A673 (cell line): Measurements from ENCODE around the gene KDM3B. TPM values are rescaled to one million over a fixed set of nuclear protein-coding genes. Genes with fewer than 3 reads are reported as not detected.

Experiments used
- BruUV-seq: library from RNA; stranded (reverse); fragments of 400-500 nt; replicated peaks from 2 replicates; lab custom pipeline; 2021; lab: Mats Ljungman, UMichigan
- CTCF ChIA-PET: fragments of 300-600 bp; sonication (Branson Sonifier 250); formaldehyde crosslinking; loops from one replicate; lab custom pipeline; 2022; ENCODE audit warnings: antibody characterized with exemption; lab: Charles Lee
- POLR2A ChIA-PET: fragments of 300-600 bp; sonication (Branson Sonifier 250); formaldehyde crosslinking; loops from one replicate; lab custom pipeline; 2022; ENCODE audit warnings: antibody characterized with exemption; ENCODE audit not compliant: low non-redundant PET; lab: Charles Lee
- DNase-seq: peaks from one replicate; pipeline ENCODE4 v3.0.0-alpha.2; 2015; ENCODE audit warnings: low spot score
- H3K27ac ChIP-seq: fragments of 200-600 bp; sonication (generic); 2 replicates; pipeline ENCODE4 v1.5.1; 2016; ENCODE audit warnings: mixed run types, low read depth, mild to moderate bottlenecking, mixed read lengths, antibody characterized with exemption, low read length; ENCODE audit not compliant: poor library complexity, severe bottlenecking
- H3K27me3 ChIP-seq: fragments of 200-600 bp; sonication (generic); replicated peaks from 2 replicates; pipeline ENCODE4 v1.6.1; 2017; ENCODE audit warnings: mixed run types, low read depth, mild to moderate bottlenecking, mixed read lengths, antibody characterized with exemption, low read length; ENCODE audit not compliant: insufficient read depth, poor library complexity
- H3K36me3 ChIP-seq: fragments of 200-600 bp; sonication (generic); 2 replicates; pipeline ENCODE4 v1.6.1; 2016; ENCODE audit warnings: mixed run types, mild to moderate bottlenecking, mixed read lengths, antibody characterized with exemption, low read length; ENCODE audit not compliant: insufficient read depth, poor library complexity, severe bottlenecking
- H3K4me1 ChIP-seq: fragments of 200-600 bp; sonication (generic); 2 replicates; pipeline ENCODE4 v1.6.1; 2017; ENCODE audit warnings: mixed run types, mild to moderate bottlenecking, mixed read lengths, antibody characterized with exemption, low read length; ENCODE audit not compliant: insufficient read depth, poor library complexity, severe bottlenecking
- H3K4me3 ChIP-seq: fragments of 200-600 bp; sonication (generic); 2 replicates; pipeline ENCODE4 v1.5.1; 2016; ENCODE audit warnings: low read depth, mixed run types, mild to moderate bottlenecking, mixed read lengths, low read length; ENCODE audit not compliant: poor library complexity, severe bottlenecking
- H3K9me3 ChIP-seq: fragments of 200-600 bp; sonication (generic); 2 replicates; pipeline ENCODE4 v1.6.1; 2016; ENCODE audit warnings: mixed run types, low read depth, mild to moderate bottlenecking, mixed read lengths, antibody characterized with exemption, low read length; ENCODE audit not compliant: poor library complexity, severe bottlenecking
- CTCF ChIP-seq: fragments of 300-800, 200-600 bp; sonication (generic); conservative IDR thresholded peaks from 2 replicates; pipeline ENCODE4 v1.5.1; 2017; ENCODE audit warnings: low read depth, mild to moderate bottlenecking, antibody characterized with exemption, low read length, moderate library complexity, mixed read lengths
- EZH2 ChIP-seq: fragments of 200-600 bp; sonication (generic); IDR thresholded peaks from 2 replicates; pipeline ENCODE4 v1.6.1; 2017; ENCODE audit warnings: borderline replicate concordance, low read depth, mild to moderate bottlenecking, mixed read lengths, antibody characterized with exemption, low read length; ENCODE audit not compliant: poor library complexity, severe bottlenecking
- intact Hi-C: fragments of 100-400 bp; cut with micrococcal nuclease; formaldehyde crosslinking; loops from one replicate; pipeline ENCODE4 v1.10.0; 2022; ENCODE audit not compliant: unreplicated experiment
- total RNA-seq: library from RNA; stranded (reverse); gene quantifications from 2 replicates; pipeline ENCODE4 v1.2.3, GENCODE V29; 2021

The KDM3B gene
- total RNA-seq, 1 experiment from 2014 or later = 62.1 TPM

GRCh38 chr5:138352722-138353559, 456 bp downstream of the KDM3B start:
- Histone ChIP-seq H3K27me3 (no peaks in the 10 kb centered on the region), H3K9me3 (peaks cover 7% of the 10 kb centered on the region), H3K4me1 (peaks cover 14% of the 10 kb centered on the region), H3K4me3 (peak overlapping the region; percentile 73), H3K36me3 (peaks cover 7% of the 10 kb centered on the region), H3K27ac (peak overlapping the region; percentile 89)
- ChIA-PET POLR2A (interaction anchor here (0.6 to 1.1 kb wide), 3 partner anchors 14 to 216 kb away, joined by 5 to 22 read pairs (median 10); partner anchors contain the start of gene FAM53C), CTCF (interaction anchor here (0.6 to 2.1 kb wide), 9 partner anchors 12 to 151 kb away, joined by 3 to 13 read pairs (median 4); partner anchors contain the start of genes CDC25C, FAM53C and GFRA3)
- intact Hi-C loops = no loop called here
- peak; percentile 37; the same call in 1 of the 2 replicates for TF ChIP-seq CTCF
- TF ChIP-seq EZH2 = no peak
- DNase-seq = peak; percentile 59
- BruUV-seq = no TSS peak

GRCh38 chr5:138353560-138354080, 1.1 kb downstream of the KDM3B start:
- POLR2A ChIA-PET = interaction anchor here (0.6 to 0.7 kb wide), 2 partner anchors 215 to 349 kb away, joined by 3 to 5 read pairs; no protein-coding TSS in a partner anchor
- DNase-seq = no peak
- intact Hi-C loops = no loop called here

More at GRCh38 chr5:138353560-138354080, 1.1 kb downstream of the KDM3B start:
- H3K4me1 ChIP-seq = peaks cover 14% of the 10 kb centered on the region
- no TSS peak for BruUV-seq
- H3K27ac ChIP-seq = peak overlapping the region; percentile 89
- peak overlapping the region; percentile 73 for H3K4me3 ChIP-seq
- peaks cover 6% of the 10 kb centered on the region for H3K36me3 ChIP-seq
- H3K9me3 ChIP-seq = peaks cover 7% of the 10 kb centered on the region
- H3K27me3 ChIP-seq = no peaks in the 10 kb centered on the region
- no peak for TF ChIP-seq CTCF
- TF ChIP-seq EZH2 = no peak
- CTCF ChIA-PET = interaction anchor here (0.6 to 2.1 kb wide), 5 partner anchors 13 to 32 kb away, joined by 3 to 13 read pairs (median 4); partner anchors contain the start of gene CDC25C
